ENCODE data around the gene PAPSS2. TPM values are rescaled to one million over a fixed set of nuclear protein-coding genes. Genes with fewer than 3 reads are reported as not detected.

PAPSS2 gene
- total RNA-seq, 2 donors from 2014 or later, result 15.7 to 20.2 TPM

- no peaks in the 10 kb centered on the region for H3K27me3 Mint-ChIP-seq (ENCODE audit: insufficient read depth)
- no peaks in the 10 kb centered on the region for H3K9me3 ChIP-seq (ENCODE audit: control insufficient read depth, low read length)
- H3K4me3 Mint-ChIP-seq, result no peak overlapping the region
- 99 to 100% methylated on average over 1 to 5 of the region's 7 CpGs for WGBS, 2 experiments (ENCODE audit: insufficient coverage in 1 of 2, insufficient read length in 1 of 2)
- H3K4me3 ChIP-seq (ENCODE audit: low read length), result no peak overlapping the region
- no peaks in the 10 kb centered on the region for H3K4me1 Mint-ChIP-seq
- TF ChIP-seq CTCF (conservative IDR thresholded peaks at IDR 0.05), result no peak
- no peak for DNase-seq
- H3K9me3 Mint-ChIP-seq, result no peaks in the 10 kb centered on the region
- no peak overlapping the region for H3K27ac ChIP-seq (ENCODE audit: low read depth, low read length)
- H3K9ac ChIP-seq (ENCODE audit: extremely low read depth, low read length, poor library complexity, severe bottlenecking), result no peak overlapping the region
- H3K27ac Mint-ChIP-seq, result no peak overlapping the region
- H3K36me3 ChIP-seq (ENCODE audit: control insufficient read depth, insufficient read depth, low read length), result no peaks in the 10 kb centered on the region
- no peaks in the 10 kb centered on the region for H3K27me3 ChIP-seq (ENCODE audit: control insufficient read depth, insufficient read depth, low read length, poor library complexity, severe bottlenecking)
- no peaks in the 10 kb centered on the region for H3K36me3 Mint-ChIP-seq (ENCODE audit: low read depth)
- no peaks in the 10 kb centered on the region for H3K4me1 ChIP-seq (ENCODE audit: control insufficient read depth, insufficient read depth, low read length)
Measured at GRCh38 chr10:87700031-87700796, 40.5 kb downstream of the PAPSS2 start.

- 94 to 97% methylated on average over 7 to 9 of the region's 9 CpGs for WGBS, 2 experiments (ENCODE audit: insufficient coverage in 1 of 2, insufficient read length in 1 of 2)
- Histone ChIP-seq H3K9me3 (ENCODE audit: control insufficient read depth, low read length) (no peaks in the 10 kb centered on the region), H3K36me3 (ENCODE audit: control insufficient read depth, insufficient read depth, low read length) (no peaks in the 10 kb centered on the region), H3K27ac (ENCODE audit: low read depth, low read length) (no peak overlapping the region), H3K4me1 (ENCODE audit: control insufficient read depth, insufficient read depth, low read length) (no peaks in the 10 kb centered on the region), H3K4me3 (ENCODE audit: low read length) (no peak overlapping the region), H3K9ac (ENCODE audit: extremely low read depth, low read length, poor library complexity, severe bottlenecking) (no peak overlapping the region), H3K27me3 (ENCODE audit: control insufficient read depth, insufficient read depth, low read length, poor library complexity, severe bottlenecking) (no peaks in the 10 kb centered on the region)
- no peaks in the 10 kb centered on the region for H3K4me1 Mint-ChIP-seq
- no peaks in the 10 kb centered on the region for H3K36me3 Mint-ChIP-seq (ENCODE audit: low read depth)
- TF ChIP-seq CTCF (conservative IDR thresholded peaks at IDR 0.05), result no peak
- H3K9me3 Mint-ChIP-seq, result no peaks in the 10 kb centered on the region
- DNase-seq, result no peak
- H3K27ac Mint-ChIP-seq, result no peak overlapping the region
- no peaks in the 10 kb centered on the region for H3K27me3 Mint-ChIP-seq (ENCODE audit: insufficient read depth)
- H3K4me3 Mint-ChIP-seq, result no peak overlapping the region
Measured at GRCh38 chr10:87702260-87702972, 42.7 kb downstream of the PAPSS2 start.

- TF ChIP-seq CTCF (conservative IDR thresholded peaks at IDR 0.05), result no peak
- H3K4me3 Mint-ChIP-seq, result no peak overlapping the region
- Histone ChIP-seq H3K4me3 (ENCODE audit: low read length) (no peak overlapping the region), H3K9me3 (ENCODE audit: control insufficient read depth, low read length) (no peaks in the 10 kb centered on the region), H3K27ac (ENCODE audit: low read depth, low read length) (no peak overlapping the region), H3K27me3 (ENCODE audit: control insufficient read depth, insufficient read depth, low read length, poor library complexity, severe bottlenecking) (no peaks in the 10 kb centered on the region), H3K9ac (ENCODE audit: extremely low read depth, low read length, poor library complexity, severe bottlenecking) (no peak overlapping the region), H3K36me3 (ENCODE audit: control insufficient read depth, insufficient read depth, low read length) (no peaks in the 10 kb centered on the region), H3K4me1 (ENCODE audit: control insufficient read depth, insufficient read depth, low read length) (no peaks in the 10 kb centered on the region)
- DNase-seq, result no peak
- H3K9me3 Mint-ChIP-seq, result no peaks in the 10 kb centered on the region
- H3K27me3 Mint-ChIP-seq (ENCODE audit: insufficient read depth), result no peaks in the 10 kb centered on the region
- H3K27ac Mint-ChIP-seq, result no peak overlapping the region
- WGBS, 2 experiments (ENCODE audit: insufficient coverage in 1 of 2, insufficient read length in 1 of 2), result 94 to 100% methylated on average over 1 to 4 of the region's 4 CpGs
- H3K36me3 Mint-ChIP-seq (ENCODE audit: low read depth), result no peaks in the 10 kb centered on the region
- H3K4me1 Mint-ChIP-seq, result no peaks in the 10 kb centered on the region
Measured at GRCh38 chr10:87702973-87703294, 43.3 kb downstream of the PAPSS2 start.

Measured in endodermal cell (in vitro differentiated cells).